Cardiac muscle cell (in vitro differentiated cells and primary cell): ENCODE results near the gene ACYP2. TPM values are rescaled to one million over a fixed set of nuclear protein-coding genes. Genes with fewer than 3 reads are reported as not detected.
"Not testable (repeated sequence)": the region's sequence is repeated elsewhere in the genome, so short reads cannot be mapped to it uniquely, and the experiment has no call there.

Experiments used
- DNase-seq, 2 donors: peaks; one replicate each; pipeline versions ENCODE4 v3.0.0 to v3.0.0-alpha.2; 2010 to 2017; ENCODE audit warnings: low read depth in 1 of 2, low spot score in 1 of 2
- H3K27ac ChIP-seq: fragments of 200-600 bp; sonication (generic); 2 replicates; pipeline ENCODE4 v1.5.1; 2016
- H3K27me3 ChIP-seq: fragments of 200-600 bp; sonication (generic); 2 replicates; pipeline ENCODE4 v1.6.0; 2016; ENCODE audit warnings: control low read depth
- H3K36me3 ChIP-seq: fragments of 200-600 bp; sonication (generic); 2 replicates; pipeline ENCODE4 v1.5.1; 2016; ENCODE audit warnings: control low read depth
- H3K4me1 ChIP-seq: fragments of 200-600 bp; sonication (generic); 2 replicates; pipeline ENCODE4 v1.8.1; 2017; ENCODE audit warnings: low read depth, mild to moderate bottlenecking, mixed run types
- H3K4me3 ChIP-seq: fragments of 200-600 bp; sonication (generic); 2 replicates; pipeline ENCODE4 v1.5.1; 2016; ENCODE audit warnings: mild to moderate bottlenecking
- H3K9me3 ChIP-seq: fragments of 200-600 bp; sonication (generic); 2 replicates; pipeline ENCODE4 v1.5.1; 2017; ENCODE audit warnings: low read depth, mild to moderate bottlenecking, control low read depth
- CTCF ChIP-seq: IDR thresholded peaks from 2 replicates; pipeline ENCODE4 v1.5.1; 2012; ENCODE audit warnings: low read depth, mild to moderate bottlenecking, low read length
- polyA plus RNA-seq: library from polyadenylated mRNA; unstranded; fragments of >200 nt; fragmentation: Nextera tagmentation; extraction: Ambion mirVana; gene quantifications from 2 replicates; pipeline ENCODE4 v1.2.1, GENCODE V29; 2016
- total RNA-seq: library from RNA; depleted of rRNA; stranded (reverse); fragments of >200 nt; gene quantifications from 2 replicates; pipeline ENCODE4 v1.2.3, GENCODE V29; 2016

Gene ACYP2
- total and polyA plus RNA-seq, 2 experiments from 2014 or later = 12.6 to 46.8 TPM

GRCh38 chr2:54088719-54089118, 26.7 kb upstream of the ACYP2 start:
- no peak overlapping the region for H3K4me3 ChIP-seq
- peaks cover 15% of the 10 kb centered on the region for H3K4me1 ChIP-seq
- no peak for TF ChIP-seq CTCF
- no peaks in the 10 kb centered on the region for H3K36me3 ChIP-seq
- no peak for DNase-seq
- H3K27ac ChIP-seq = no peak overlapping the region
- no peaks in the 10 kb centered on the region for H3K27me3 ChIP-seq
- H3K9me3 ChIP-seq = no peaks in the 10 kb centered on the region

DNA sequence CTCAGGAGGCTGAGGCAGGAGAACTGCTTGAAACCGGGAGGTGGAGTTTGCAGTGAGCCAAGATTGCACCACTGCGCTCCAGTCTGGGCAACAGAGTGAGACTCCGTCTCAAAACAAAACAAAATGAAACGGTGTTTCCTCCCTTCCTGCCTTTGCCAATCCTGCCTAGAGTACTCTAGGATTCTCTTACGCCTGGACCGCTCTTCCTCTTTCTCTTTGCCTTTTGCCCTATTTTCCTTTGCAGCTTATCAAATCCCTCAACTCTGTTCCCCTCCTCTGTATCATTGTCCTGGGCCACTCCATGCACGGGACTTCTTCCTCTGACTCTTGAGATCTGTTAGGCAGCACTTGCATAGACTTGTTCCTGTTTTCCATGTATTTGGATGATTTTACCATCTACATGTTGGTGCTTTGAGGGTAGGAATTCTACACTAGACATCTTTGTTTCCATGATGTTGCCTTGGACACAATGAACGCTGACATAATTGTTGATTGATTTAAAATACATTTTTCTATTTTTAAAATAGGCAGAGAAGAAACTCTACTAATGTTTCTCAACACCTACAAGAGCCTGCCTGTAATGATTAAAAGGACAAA, 24.8 kb upstream of the ACYP2 start:
- DNase-seq = no peak

DNA sequence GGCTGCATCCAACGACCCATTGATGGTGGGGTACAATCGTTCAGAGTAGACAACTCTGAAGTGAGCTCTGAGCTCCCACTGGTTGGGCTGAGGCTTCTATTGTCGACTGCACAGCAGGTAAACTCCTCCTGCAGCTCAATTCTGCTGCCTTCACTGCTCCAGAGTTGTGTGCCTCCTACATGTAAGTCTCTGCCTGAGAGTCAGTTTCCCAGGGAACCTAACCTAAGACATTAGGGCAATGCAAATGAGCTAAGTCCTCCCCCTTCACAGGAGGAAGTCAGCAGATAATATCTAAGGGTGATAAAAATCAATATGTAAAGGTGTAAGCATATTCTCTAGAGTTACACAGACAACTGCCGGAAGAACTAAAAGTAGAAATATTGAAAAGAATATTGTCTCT, 22.5 kb upstream of the ACYP2 start:
- peaks cover 10% of the 10 kb centered on the region for H3K4me1 ChIP-seq
- H3K4me3 ChIP-seq = no peak overlapping the region
- TF ChIP-seq CTCF = no peak
- no peaks in the 10 kb centered on the region for H3K27me3 ChIP-seq
- H3K27ac ChIP-seq = no peak overlapping the region
- no peak for DNase-seq
- H3K9me3 ChIP-seq = no peaks in the 10 kb centered on the region
- H3K36me3 ChIP-seq = no peaks in the 10 kb centered on the region

More for the DNA sequence above, 24.8 kb upstream of the ACYP2 start:
- Histone ChIP-seq H3K36me3 (no peaks in the 10 kb centered on the region), H3K9me3 (no peaks in the 10 kb centered on the region), H3K4me3 (no peak overlapping the region), H3K27me3 (no peaks in the 10 kb centered on the region), H3K27ac (no peak overlapping the region), H3K4me1 (peaks cover 11% of the 10 kb centered on the region)
- TF ChIP-seq CTCF = no peak

DNA sequence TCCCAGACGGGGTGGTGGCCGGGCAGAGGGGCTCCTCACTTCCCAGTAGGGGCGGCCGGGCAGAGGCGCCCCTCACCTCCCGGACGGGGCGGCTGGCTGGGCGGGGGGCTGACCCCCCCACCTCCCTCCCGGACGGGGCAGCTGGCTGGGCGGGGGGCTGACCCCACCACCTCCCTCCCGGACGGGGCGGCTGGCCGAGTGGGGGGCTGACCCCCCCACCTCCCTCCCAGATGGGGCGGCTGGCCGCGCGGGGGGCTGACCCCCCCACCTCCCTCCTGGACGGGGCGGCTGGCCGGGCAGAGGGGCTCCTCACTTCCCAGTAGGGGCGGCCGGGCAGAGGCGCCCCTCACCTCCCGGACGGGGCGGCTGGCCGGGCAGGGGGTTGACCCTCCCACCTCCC, 20.0 kb upstream of the ACYP2 start:
- DNase-seq, H3K9me3 ChIP-seq, H3K4me1 ChIP-seq, H3K27me3 ChIP-seq, H3K4me3 ChIP-seq, H3K27ac ChIP-seq, H3K36me3 ChIP-seq: not testable (repeated sequence)

DNA sequence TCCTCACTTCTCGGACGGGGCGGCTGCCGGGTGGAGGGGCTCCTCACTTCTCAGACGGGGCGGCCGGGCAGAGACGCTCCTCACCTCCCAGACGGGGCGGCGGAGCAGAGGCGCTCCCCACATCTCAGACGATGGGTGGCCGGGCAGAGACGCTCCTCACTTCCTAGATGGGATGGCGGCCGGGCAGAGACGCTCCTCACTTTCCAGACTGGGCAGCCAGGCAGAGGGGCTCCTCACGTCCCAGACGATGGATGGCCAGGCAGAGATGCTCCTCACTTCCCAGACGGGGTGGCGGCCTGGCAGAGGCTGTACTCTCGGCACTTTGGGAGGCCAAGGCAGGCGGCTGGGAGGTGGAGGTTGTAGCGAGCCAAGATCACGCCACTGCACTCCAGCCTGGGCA, 19.3 kb upstream of the ACYP2 start:
- not testable (repeated sequence) for DNase-seq, H3K4me3 ChIP-seq, H3K9me3 ChIP-seq, H3K36me3 ChIP-seq, H3K4me1 ChIP-seq, H3K27me3 ChIP-seq, H3K27ac ChIP-seq

DNA sequence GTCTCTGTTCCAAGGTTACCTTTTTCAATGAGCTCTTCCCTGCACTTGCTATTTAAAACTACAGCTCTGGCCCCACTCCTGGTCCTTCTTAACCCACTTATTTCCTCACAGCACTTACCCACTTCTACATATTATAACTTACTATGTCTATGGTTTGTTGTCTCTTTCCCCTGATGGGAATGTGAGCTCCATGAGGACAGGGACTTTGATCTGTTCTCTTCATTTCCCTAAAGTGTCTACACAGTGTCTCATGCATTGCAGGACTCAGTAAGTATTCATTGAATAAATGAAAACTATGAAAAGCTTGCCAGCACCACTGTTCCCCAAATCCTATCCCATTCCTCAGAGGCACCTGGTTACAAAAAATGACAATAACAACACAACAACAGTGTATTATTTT, 18.3 kb upstream of the ACYP2 start:
- no peaks in the 10 kb centered on the region for H3K36me3 ChIP-seq
- DNase-seq = no peak
- no peak for TF ChIP-seq CTCF
- H3K4me3 ChIP-seq = no peak overlapping the region
- H3K27me3 ChIP-seq = no peaks in the 10 kb centered on the region
- H3K27ac ChIP-seq = no peak overlapping the region
- no peaks in the 10 kb centered on the region for H3K9me3 ChIP-seq
- H3K4me1 ChIP-seq = no peaks in the 10 kb centered on the region

DNA sequence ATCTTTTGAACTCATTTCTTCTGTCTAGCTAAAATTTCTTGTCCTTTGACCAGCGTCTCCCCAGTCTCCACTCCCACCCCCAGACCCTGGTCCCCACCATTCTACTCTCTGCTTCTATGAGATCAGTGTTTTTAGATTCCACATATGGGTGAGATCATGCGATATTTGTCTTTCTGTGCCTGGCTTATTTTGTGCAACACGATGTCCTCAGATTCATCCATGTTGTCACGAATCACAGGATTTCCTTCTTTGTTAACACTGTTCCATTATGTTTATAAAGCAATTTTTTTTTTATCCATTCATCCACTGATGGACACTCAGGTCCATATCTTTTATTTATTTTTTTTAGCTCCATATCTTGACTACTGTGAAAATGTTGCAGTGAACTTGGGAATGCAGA, 16.0 kb upstream of the ACYP2 start:
- Histone ChIP-seq H3K4me3 (no peak overlapping the region), H3K27ac (no peak overlapping the region), H3K4me1 (no peaks in the 10 kb centered on the region), H3K36me3 (no peaks in the 10 kb centered on the region), H3K27me3 (no peaks in the 10 kb centered on the region), H3K9me3 (no peaks in the 10 kb centered on the region)
- no peak for TF ChIP-seq CTCF
- no peak for DNase-seq
